CD4-positive, alpha-beta memory T cell (primary cell): ENCODE data around the gene LCK. TPM values are rescaled to one million over a fixed set of nuclear protein-coding genes. Genes with fewer than 3 reads are reported as not detected.

Experiments used
- CTCF ChIA-PET: fragments of 350-600 bp; sonication (Branson Sonifier 250); formaldehyde crosslinking; loops from one replicate; lab custom pipeline; 2021; ENCODE audit warnings: inconsistent platforms; ENCODE audit not compliant: partially characterized antibody; lab: Charles Lee
- POLR2A ChIA-PET: fragments of 350-600 bp; sonication (Branson Sonifier 250); formaldehyde crosslinking; loops from one replicate; lab custom pipeline; 2021; ENCODE audit not compliant: partially characterized antibody; lab: Charles Lee
- DNase-seq, 5 donors: peaks; one replicate each; pipeline versions ENCODE4 v3.0.0 to v3.0.0-alpha.2; 2020 to 2022; ENCODE audit warnings: mixed read lengths in 1 of 5
- H3K27ac ChIP-seq: one replicate; pipeline ENCODE4 v1.7.0; 2013; ENCODE audit warnings: low read depth, low read length
- H3K27me3 ChIP-seq: 2 replicates; pipeline ENCODE4 v1.7.0; 2013; ENCODE audit warnings: mild to moderate bottlenecking, low read length, moderate library complexity; ENCODE audit not compliant: insufficient read depth
- H3K36me3 ChIP-seq: 2 replicates; pipeline ENCODE4 v1.7.0; 2013; ENCODE audit warnings: mild to moderate bottlenecking, low read length, moderate library complexity; ENCODE audit not compliant: insufficient read depth
- H3K4me1 ChIP-seq: 2 replicates; pipeline ENCODE4 v1.7.0; 2013; ENCODE audit warnings: mild to moderate bottlenecking, low read length, moderate library complexity; ENCODE audit not compliant: insufficient read depth
- H3K4me3 ChIP-seq, 2 donors: one replicate each; pipeline ENCODE4 v1.7.0; 2013; ENCODE audit warnings: low read length in 2 of 2, mild to moderate bottlenecking in 1 of 2
- H3K9me3 ChIP-seq, 2 donors: one replicate each; pipeline ENCODE4 v1.7.0; 2013; ENCODE audit warnings: low read length in 2 of 2, control low read depth in 1 of 2; ENCODE audit not compliant: control insufficient read depth in 1 of 2
- H3K27ac Mint-ChIP-seq, 7 donors: one replicate each; pipeline ENCODE4 v1.8.0; 2020 to 2021; ENCODE audit warnings: mixed read lengths in 7 of 7, mild to moderate bottlenecking in 6 of 7, inconsistent platforms in 3 of 7, moderate library complexity in 3 of 7
- H3K27me3 Mint-ChIP-seq, 2 donors: one replicate each; pipeline ENCODE4 v1.8.0; 2020 to 2021; ENCODE audit warnings: mixed read lengths in 2 of 2
- H3K36me3 Mint-ChIP-seq, 2 donors: one replicate each; pipeline ENCODE4 v1.8.0; 2020 to 2021; ENCODE audit warnings: mixed read lengths in 2 of 2, inconsistent platforms in 1 of 2, mild to moderate bottlenecking in 1 of 2
- H3K4me1 Mint-ChIP-seq, 4 donors: one replicate each; pipeline ENCODE4 v1.8.0; 2020 to 2021; ENCODE audit warnings: mixed read lengths in 4 of 4, mild to moderate bottlenecking in 1 of 4
- H3K4me3 Mint-ChIP-seq, 8 donors: one replicate each; pipeline ENCODE4 v1.8.0; 2020 to 2021; ENCODE audit warnings: mixed read lengths in 8 of 8, mild to moderate bottlenecking in 7 of 8, moderate library complexity in 6 of 8, inconsistent platforms in 3 of 8
- H3K9me3 Mint-ChIP-seq, 8 donors: one replicate each; pipeline ENCODE4 v1.8.0; 2020 to 2021; ENCODE audit warnings: mixed read lengths in 8 of 8, mild to moderate bottlenecking in 5 of 8, inconsistent platforms in 3 of 8, moderate library complexity in 1 of 8
- intact Hi-C: fragments of 100-400 bp; cut with micrococcal nuclease; formaldehyde crosslinking; loops from one replicate; pipeline ENCODE4 v1.15.1; 2023
- polyA plus RNA-seq, 2 donors: library from polyadenylated mRNA; unstranded; fragments of 300-500 nt; fragmentation: Illumina TruSeq; gene quantifications; one replicate each; pipeline ENCODE4 v1.2.3, GENCODE V29; 2021
- total RNA-seq, 2 experiments: library from RNA; stranded (reverse); gene quantifications; one replicate each; pipeline ENCODE4 v1.2.3, GENCODE V29; 2021

LCK gene
- total and polyA plus RNA-seq, 4 experiments from 2014 or later: 431 to 1,233 (median 608) TPM

- POLR2A ChIA-PET: interaction anchor here (1.5 kb wide), 1 partner anchor 57 kb away, joined by 4 read pairs; the partner anchor contains the start of gene HDAC1
- no peaks in the 10 kb centered on the region for H3K27me3 ChIP-seq
These were observed 16.3 kb upstream of the LCK start for GRCh38 chr1:32234792-32235191.

GRCh38 chr1:32239337-32239736, 11.7 kb upstream of the LCK start:
- no peaks in the 10 kb centered on the region for H3K9me3 Mint-ChIP-seq
- no peaks in the 10 kb centered on the region for H3K27me3 Mint-ChIP-seq
- Histone ChIP-seq H3K27me3 (no peaks in the 10 kb centered on the region), H3K9me3 (no peaks in the 10 kb centered on the region), H3K27ac (no peak overlapping the region), H3K4me3 (no peak overlapping the region), H3K36me3 (no peaks in the 10 kb centered on the region), H3K4me1 (peaks cover 14% of the 10 kb centered on the region)
- CTCF ChIA-PET: interaction anchor here (0.8 to 7.4 kb wide), 11 partner anchors 11 to 133 kb away, joined by 3 to 151 read pairs (median 11); partner anchors contain the start of genes HDAC1 and LCK
- peak overlapping the region; percentile 73 to 93 (median 88) for H3K4me3 Mint-ChIP-seq
- H3K36me3 Mint-ChIP-seq: no peaks in the 10 kb centered on the region
- no peak for DNase-seq
- H3K27ac Mint-ChIP-seq: peak overlapping the region in 4 of 7 donors; percentile 1 to 42 (median 12)
- intact Hi-C loops: no loop called here
- H3K4me1 Mint-ChIP-seq: peaks cover 0 to 35% (median 15%) of the 10 kb centered on the region in 4 donors
- POLR2A ChIA-PET: interaction anchor here (0.9 to 26.9 kb wide), 11 partner anchors 12 to 155 kb away, joined by 4 to 819 read pairs (median 11); partner anchors contain the start of genes BSDC1, CCDC28B, EIF3I and FAM167B

More at GRCh38 chr1:32234792-32235191, 16.3 kb upstream of the LCK start:
- no peaks in the 10 kb centered on the region for H3K9me3 ChIP-seq
- CTCF ChIA-PET: interaction anchor here (1.0 to 2.2 kb wide), 2 partner anchors 14 to 20 kb away, joined by 4 to 14 read pairs; no protein-coding TSS in a partner anchor
- peaks cover 1% of the 10 kb centered on the region for H3K4me1 ChIP-seq
- DNase-seq: no peak
- peaks cover 0 to 6% (median 3%) of the 10 kb centered on the region in 4 donors for H3K4me1 Mint-ChIP-seq
- no peaks in the 10 kb centered on the region for H3K27me3 Mint-ChIP-seq
- peaks cover 18% of the 10 kb centered on the region for H3K36me3 ChIP-seq
- H3K4me3 ChIP-seq: no peak overlapping the region
- peaks cover 0 to 9% of the 10 kb centered on the region in 2 donors for H3K36me3 Mint-ChIP-seq
- no peak overlapping the region for H3K27ac ChIP-seq
- H3K9me3 Mint-ChIP-seq: no peaks in the 10 kb centered on the region
- intact Hi-C loops: no loop called here
- H3K4me3 Mint-ChIP-seq: no peak overlapping the region
- no peak overlapping the region for H3K27ac Mint-ChIP-seq

- POLR2A ChIA-PET: interaction anchor here (0.9 to 26.9 kb wide), 30 partner anchors 12 to 167 kb away, joined by 4 to 819 read pairs (median 10); partner anchors contain the start of genes BSDC1, CCDC28B, EIF3I and FAM167B
- no peak for DNase-seq
- H3K27me3 ChIP-seq: no peaks in the 10 kb centered on the region
- no peaks in the 10 kb centered on the region for H3K27me3 Mint-ChIP-seq
- intact Hi-C loops: loop anchor here (1.0 to 2.0 kb wide), 5 partner anchors 11 to 133 kb away; partner anchors contain the start of gene HDAC1
- no peak overlapping the region for H3K27ac Mint-ChIP-seq
- H3K4me1 Mint-ChIP-seq: peaks cover 0 to 35% (median 15%) of the 10 kb centered on the region in 4 donors
- H3K9me3 Mint-ChIP-seq: no peaks in the 10 kb centered on the region
- peak overlapping the region; percentile 48 for H3K27ac ChIP-seq
- H3K4me3 ChIP-seq: peak overlapping the region in 1 of 2 donors; percentile 81
- CTCF ChIA-PET: interaction anchor here (0.8 to 7.4 kb wide), 30 partner anchors 8 to 159 kb away, joined by 3 to 151 read pairs (median 6); partner anchors contain the start of genes HDAC1, LCK and MARCKSL1
- H3K9me3 ChIP-seq: no peaks in the 10 kb centered on the region
- peak overlapping the region; percentile 87 to 93 (median 90) for H3K4me3 Mint-ChIP-seq
- no peaks in the 10 kb centered on the region for H3K36me3 ChIP-seq
- H3K4me1 ChIP-seq: peaks cover 14% of the 10 kb centered on the region
- H3K36me3 Mint-ChIP-seq: no peaks in the 10 kb centered on the region
These were observed 11.3 kb upstream of the LCK start for GRCh38 chr1:32239790-32240139.

GRCh38 chr1:32240140-32240951, 10.7 kb upstream of the LCK start:
- Mint-ChIP-seq H3K4me1 (peaks cover 0 to 35% (median 15%) of the 10 kb centered on the region in 4 donors), H3K4me3 (peak overlapping the region; percentile 87 to 93 (median 90)), H3K36me3 (no peaks in the 10 kb centered on the region), H3K9me3 (no peaks in the 10 kb centered on the region), H3K27ac (peak overlapping the region; percentile 68 to 88 (median 79)), H3K27me3 (no peaks in the 10 kb centered on the region)
- Histone ChIP-seq H3K4me3 (peak overlapping the region; percentile 81), H3K27me3 (no peaks in the 10 kb centered on the region), H3K4me1 (peaks cover 14% of the 10 kb centered on the region), H3K27ac (peak overlapping the region; percentile 48), H3K36me3 (no peaks in the 10 kb centered on the region), H3K9me3 (no peaks in the 10 kb centered on the region)
- intact Hi-C loops: loop anchor here (1.0 to 2.0 kb wide), 5 partner anchors 10 to 132 kb away; partner anchors contain the start of gene HDAC1
- ChIA-PET POLR2A (interaction anchor here (0.9 to 26.9 kb wide), 33 partner anchors 13 to 280 kb away, joined by 3 to 819 read pairs (median 8); partner anchors contain the start of genes BSDC1, CCDC28B, EIF3I and FAM167B), CTCF (interaction anchor here (0.6 to 7.4 kb wide), 42 partner anchors 9 to 171 kb away, joined by 3 to 151 read pairs (median 5); partner anchors contain the start of genes CCDC28B, HDAC1, IQCC and LCK)
- DNase-seq: peak; percentile 53 to 75 (median 55)

GRCh38 chr1:32241001-32241763, 9.9 kb upstream of the LCK start:
- Histone ChIP-seq H3K4me3 (peak overlapping the region; percentile 81), H3K27ac (peak overlapping the region; percentile 48), H3K36me3 (no peaks in the 10 kb centered on the region), H3K9me3 (no peaks in the 10 kb centered on the region), H3K27me3 (no peaks in the 10 kb centered on the region), H3K4me1 (peaks cover 19% of the 10 kb centered on the region)
- Mint-ChIP-seq H3K4me3 (peak overlapping the region; percentile 87 to 93 (median 90)), H3K27me3 (no peaks in the 10 kb centered on the region), H3K4me1 (peaks cover 0 to 35% (median 17%) of the 10 kb centered on the region in 4 donors), H3K36me3 (no peaks in the 10 kb centered on the region), H3K27ac (peak overlapping the region; percentile 68 to 88 (median 87)), H3K9me3 (no peaks in the 10 kb centered on the region)
- ChIA-PET CTCF (interaction anchor here (0.6 to 7.4 kb wide), 39 partner anchors 10 to 170 kb away, joined by 3 to 151 read pairs (median 5); partner anchors contain the start of genes CCDC28B, HDAC1, IQCC and LCK), POLR2A (interaction anchor here (0.9 to 26.9 kb wide), 33 partner anchors 14 to 279 kb away, joined by 3 to 819 read pairs (median 8); partner anchors contain the start of genes BSDC1, CCDC28B, EIF3I and FAM167B)
- intact Hi-C loops: loop anchor here (2.0 kb wide), 2 partner anchors 32 to 110 kb away; no protein-coding TSS in a partner anchor
- peak in 4 of 5 donors; percentile 38 to 44 (median 41) for DNase-seq

- Mint-ChIP-seq H3K4me1 (peaks cover 5 to 43% (median 22%) of the 10 kb centered on the region in 4 donors), H3K4me3 (peak overlapping the region in 5 of 8 donors; percentile 7 to 68 (median 30)), H3K36me3 (no peaks in the 10 kb centered on the region), H3K27me3 (no peaks in the 10 kb centered on the region), H3K9me3 (no peaks in the 10 kb centered on the region), H3K27ac (peak overlapping the region in 5 of 7 donors; percentile 29 to 75 (median 48))
- intact Hi-C loops: no loop called here
- Histone ChIP-seq H3K27me3 (no peaks in the 10 kb centered on the region), H3K4me3 (no peak overlapping the region), H3K36me3 (no peaks in the 10 kb centered on the region), H3K4me1 (peaks cover 31% of the 10 kb centered on the region), H3K9me3 (no peaks in the 10 kb centered on the region), H3K27ac (no peak overlapping the region)
- ChIA-PET POLR2A (interaction anchor here (1.3 to 26.9 kb wide), 4 partner anchors 16 to 93 kb away, joined by 4 to 819 read pairs (median 30); partner anchors contain the start of genes FAM167B, HDAC1, LCK and MARCKSL1), CTCF (interaction anchor here (1.2 to 7.4 kb wide), 5 partner anchors 10 to 47 kb away, joined by 3 to 151 read pairs (median 35); partner anchors contain the start of genes HDAC1 and LCK)
- no peak for DNase-seq
These were observed 8.7 kb upstream of the LCK start for GRCh38 chr1:32242341-32242851.
